ENCODE results near the gene IL4I1. TPM values are rescaled to one million over a fixed set of nuclear protein-coding genes. Genes with fewer than 3 reads are reported as not detected.

Gene IL4I1
- total and polyA plus RNA-seq, 2 of the 8 experiments (the other 6 are each of a cell fraction or from before 2014, with no cell fraction given) = 0.41 to 0.76 TPM

DNA sequence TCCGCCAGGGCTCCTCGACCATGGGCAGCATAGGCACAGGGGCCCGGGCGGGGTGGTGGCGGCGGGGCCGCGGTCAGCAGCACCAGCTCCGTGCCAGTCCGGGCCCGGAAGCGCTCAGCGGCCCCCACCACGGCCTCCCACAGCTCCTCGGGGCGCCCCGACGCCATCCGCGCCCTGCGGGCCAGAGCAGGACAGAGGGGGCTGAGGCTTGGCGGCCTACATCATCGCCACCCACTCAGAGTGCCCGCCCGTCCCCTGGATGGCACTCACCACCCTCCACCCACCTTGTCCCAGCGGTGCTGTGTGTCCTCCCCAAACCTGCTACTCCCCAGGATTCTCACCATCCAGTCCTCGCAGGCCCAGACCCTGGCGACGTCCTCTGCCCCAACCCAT lies 23.6 kb downstream of the IL4I1 start:
- Histone ChIP-seq H2BK15ac (ENCODE audit: low read length) (no peak overlapping the region), H3K79me1 (ENCODE audit: low read depth, low read length) (peaks cover 12% of the 10 kb centered on the region)
- CTCF ChIA-PET (ENCODE audit: partially characterized antibody) = no interaction called here

More for the DNA sequence above, 23.6 kb downstream of the IL4I1 start:
- Histone ChIP-seq H3K27ac (ENCODE audit: low read depth, low read length) (no peak overlapping the region), H3K4me3 (ENCODE audit: extremely low read depth in 1 of 4, insufficient read depth in 2 of 4, low read depth in 3 of 4, low read length in 4 of 4) (no peak overlapping the region), H2BK20ac (ENCODE audit: low read length) (no peak overlapping the region), H2AFZ (ENCODE audit: low read length) (no peak overlapping the region), H2BK120ac (replicated peaks; ENCODE audit: low read depth, low read length) (no peak overlapping the region), H2BK5ac (ENCODE audit: low read depth, low read length) (no peak overlapping the region), H3K9ac (replicated peaks in 1 of 4; ENCODE audit: extremely low read depth in 1 of 4, low read depth in 3 of 4, low read length in 3 of 4) (no peak overlapping the region), H3K56ac (replicated peaks; ENCODE audit: insufficient read length, low read depth, low read length) (no peak overlapping the region), H4K20me1 (replicated peaks in 1 of 2; ENCODE audit: control insufficient read depth in 1 of 2, insufficient read depth in 2 of 2, low read length in 2 of 2) (no peaks in the 10 kb centered on the region), H4K91ac (replicated peaks; ENCODE audit: insufficient read length, low read length) (no peak overlapping the region), H4K8ac (ENCODE audit: extremely low read depth, insufficient read depth, low read length) (no peak overlapping the region), H3K27me3 (replicated peaks in 1 of 4; ENCODE audit: control insufficient read depth in 3 of 4, extremely low read depth in 1 of 4, insufficient read depth in 3 of 4, low read length in 3 of 4) (no peaks in the 10 kb centered on the region), H3K36me3 (ENCODE audit: control insufficient read depth in 2 of 4, insufficient read depth in 4 of 4, low read length in 3 of 4) (no peaks in the 10 kb centered on the region; a peak in 1 of 8 replicates), H2AK5ac (ENCODE audit: low read depth, low read length) (no peak overlapping the region), H3K23ac (ENCODE audit: insufficient read length) (no peak overlapping the region), H3K18ac (ENCODE audit: extremely low read depth, low read length) (no peak overlapping the region), H4K5ac (ENCODE audit: insufficient read length, low read depth, low read length) (no peak overlapping the region), H3K14ac (ENCODE audit: insufficient read length) (no peak overlapping the region), H2BK12ac (ENCODE audit: low read depth, low read length) (no peak overlapping the region), H3K9me3 (ENCODE audit: insufficient read depth in 2 of 2, low read depth in 1 of 2, low read length in 1 of 2) (no peaks in the 10 kb centered on the region), H3K4me2 (ENCODE audit: insufficient read depth in 1 of 2, low read depth in 2 of 2, low read length in 2 of 2) (no peak overlapping the region), H3K79me2 (ENCODE audit: control insufficient read depth in 1 of 2, insufficient read depth in 2 of 2, low read length in 2 of 2) (peaks cover 0 to 18% of the 10 kb centered on the region in 2 experiments; a peak in 2 of 4 replicates), H3K23me2 (ENCODE audit: low read depth, low read length) (peaks cover 17% of the 10 kb centered on the region), H3K4ac (replicated peaks; ENCODE audit: insufficient read length, low read depth, low read length) (no peak overlapping the region), H3K4me1 (replicated peaks in 1 of 4; ENCODE audit: control insufficient read depth in 3 of 4, insufficient read depth in 4 of 4, low read length in 3 of 4) (peaks cover 0 to 8% (median 6%) of the 10 kb centered on the region in 4 experiments; a peak in 5 of 7 replicates)
- TF ChIP-seq POLR2A (IDR thresholded peaks at IDR 0.05; ENCODE audit: control extremely low read depth in 1 of 2, low read depth in 2 of 2, low read length in 2 of 2) (peak in 1 of 2 experiments; percentile 11; a peak in 1 of 3 replicates), RNF2 (IDR thresholded peaks at IDR 0.05; ENCODE audit: borderline replicate concordance, low read depth, low read length, missing control alignments, poor library complexity, severe bottlenecking) (no peak)
- FAIRE-seq = no peak
- 96% methylated on average over 6 of the region's 29 CpGs; no CpG with 5 or more reads in 1 of the 2 experiments for WGBS, 2 experiments (ENCODE audit: extremely low coverage in 1 of 2, insufficient coverage in 1 of 2, insufficient read length in 1 of 2, insufficient replicate concordance in 2 of 2, low coverage in 1 of 2, low lambda C conversion rate in 2 of 2, missing lambda C conversion rate in 1 of 2)
- POLR2A ChIA-PET (ENCODE audit: partially characterized antibody) = interaction anchor here (1.0 to 1.5 kb wide), 3 partner anchors 10 to 18 kb away, joined by 3 to 6 read pairs (median 4); no protein-coding TSS in a partner anchor
- no peak for DNase-seq (ENCODE audit: low read depth in 1 of 2, low spot score in 2 of 2)

All from H1 (cell line).